Nephron progenitor cell (in vitro differentiated cells): ENCODE results near the gene AGXT2.

Source experiments
- DNase-seq: peaks from one replicate; pipeline ENCODE4 v3.0.0; 2021
- H3K27ac Mint-ChIP-seq: 2 replicates; pipeline ENCODE4 v1.8.0; 2021; ENCODE audit warnings: mild to moderate bottlenecking, moderate library complexity, mixed read lengths
- H3K27me3 Mint-ChIP-seq: 2 replicates; pipeline ENCODE4 v1.8.0; 2021; ENCODE audit warnings: mild to moderate bottlenecking, low read depth, mixed read lengths; ENCODE audit not compliant: poor library complexity
- H3K36me3 Mint-ChIP-seq: 2 replicates; pipeline ENCODE4 v1.8.0; 2021; ENCODE audit warnings: low read depth, mixed read lengths
- H3K4me1 Mint-ChIP-seq: 2 replicates; pipeline ENCODE4 v1.8.0; 2021; ENCODE audit warnings: mixed read lengths
- H3K4me3 Mint-ChIP-seq: 2 replicates; pipeline ENCODE4 v1.8.0; 2021; ENCODE audit warnings: mild to moderate bottlenecking, moderate library complexity, mixed read lengths
- H3K9me3 Mint-ChIP-seq: 2 replicates; pipeline ENCODE4 v1.8.0; 2021; ENCODE audit warnings: mild to moderate bottlenecking, moderate library complexity, mixed read lengths
- TF ChIP-seq, protein P1 (sequence below): fragments of 200-600 bp; sonication (generic); IDR thresholded peaks from 2 replicates; pipeline ENCODE4 v1.5.0; 2021; ENCODE audit warnings: antibody characterized with exemption

AGXT2 gene, protein sequence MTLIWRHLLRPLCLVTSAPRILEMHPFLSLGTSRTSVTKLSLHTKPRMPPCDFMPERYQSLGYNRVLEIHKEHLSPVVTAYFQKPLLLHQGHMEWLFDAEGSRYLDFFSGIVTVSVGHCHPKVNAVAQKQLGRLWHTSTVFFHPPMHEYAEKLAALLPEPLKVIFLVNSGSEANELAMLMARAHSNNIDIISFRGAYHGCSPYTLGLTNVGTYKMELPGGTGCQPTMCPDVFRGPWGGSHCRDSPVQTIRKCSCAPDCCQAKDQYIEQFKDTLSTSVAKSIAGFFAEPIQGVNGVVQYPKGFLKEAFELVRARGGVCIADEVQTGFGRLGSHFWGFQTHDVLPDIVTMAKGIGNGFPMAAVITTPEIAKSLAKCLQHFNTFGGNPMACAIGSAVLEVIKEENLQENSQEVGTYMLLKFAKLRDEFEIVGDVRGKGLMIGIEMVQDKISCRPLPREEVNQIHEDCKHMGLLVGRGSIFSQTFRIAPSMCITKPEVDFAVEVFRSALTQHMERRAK

DNA sequence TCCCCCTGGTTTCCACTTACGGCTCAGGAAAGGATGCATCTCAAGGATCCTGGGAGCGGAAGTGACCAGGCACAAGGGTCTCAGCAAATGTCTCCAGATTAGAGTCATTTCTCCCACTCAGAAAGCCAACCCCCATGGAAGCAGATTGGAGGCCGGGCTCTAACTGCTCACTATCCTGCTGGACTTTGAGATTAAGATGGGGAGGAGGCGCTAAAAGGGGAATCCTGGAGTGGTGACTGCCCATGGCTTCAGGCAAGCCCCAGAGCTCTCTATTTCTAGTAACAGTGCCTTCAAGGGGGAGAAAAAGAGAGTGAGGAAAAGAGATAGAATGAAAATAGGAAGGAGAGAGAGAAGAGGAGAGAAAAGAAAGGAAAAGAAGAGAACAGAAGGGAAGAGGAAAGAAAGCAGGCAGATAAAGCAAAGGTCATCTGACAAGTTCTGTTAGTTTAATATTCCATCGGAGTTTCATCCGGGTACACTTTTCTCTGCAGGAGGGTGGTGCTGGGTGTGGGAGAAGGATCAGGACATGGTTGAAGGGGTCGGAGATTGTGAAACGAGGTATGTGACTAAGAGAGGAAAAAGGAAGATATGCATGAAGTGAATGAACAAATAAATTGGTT is at the start of gene AGXT2:
Gene AGXT2, minus strand, starts transcription at position 165 of the 620 bp plus-strand sequence. Its CDS starts 57 bp downstream, at position 108.
- Mint-ChIP-seq H3K4me1 (no peaks in the 10 kb centered on the region), H3K27ac (no peak within 1 kb of the TSS), H3K27me3 (peaks cover 3% of the 10 kb centered on the region), H3K36me3 (no peaks in the 10 kb centered on the region), H3K9me3 (no peaks in the 10 kb centered on the region), H3K4me3 (no peak within 1 kb of the TSS)
- TF ChIP-seq, protein P1, sequence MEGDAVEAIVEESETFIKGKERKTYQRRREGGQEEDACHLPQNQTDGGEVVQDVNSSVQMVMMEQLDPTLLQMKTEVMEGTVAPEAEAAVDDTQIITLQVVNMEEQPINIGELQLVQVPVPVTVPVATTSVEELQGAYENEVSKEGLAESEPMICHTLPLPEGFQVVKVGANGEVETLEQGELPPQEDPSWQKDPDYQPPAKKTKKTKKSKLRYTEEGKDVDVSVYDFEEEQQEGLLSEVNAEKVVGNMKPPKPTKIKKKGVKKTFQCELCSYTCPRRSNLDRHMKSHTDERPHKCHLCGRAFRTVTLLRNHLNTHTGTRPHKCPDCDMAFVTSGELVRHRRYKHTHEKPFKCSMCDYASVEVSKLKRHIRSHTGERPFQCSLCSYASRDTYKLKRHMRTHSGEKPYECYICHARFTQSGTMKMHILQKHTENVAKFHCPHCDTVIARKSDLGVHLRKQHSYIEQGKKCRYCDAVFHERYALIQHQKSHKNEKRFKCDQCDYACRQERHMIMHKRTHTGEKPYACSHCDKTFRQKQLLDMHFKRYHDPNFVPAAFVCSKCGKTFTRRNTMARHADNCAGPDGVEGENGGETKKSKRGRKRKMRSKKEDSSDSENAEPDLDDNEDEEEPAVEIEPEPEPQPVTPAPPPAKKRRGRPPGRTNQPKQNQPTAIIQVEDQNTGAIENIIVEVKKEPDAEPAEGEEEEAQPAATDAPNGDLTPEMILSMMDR = no peak
- DNase-seq = no peak

DNA sequence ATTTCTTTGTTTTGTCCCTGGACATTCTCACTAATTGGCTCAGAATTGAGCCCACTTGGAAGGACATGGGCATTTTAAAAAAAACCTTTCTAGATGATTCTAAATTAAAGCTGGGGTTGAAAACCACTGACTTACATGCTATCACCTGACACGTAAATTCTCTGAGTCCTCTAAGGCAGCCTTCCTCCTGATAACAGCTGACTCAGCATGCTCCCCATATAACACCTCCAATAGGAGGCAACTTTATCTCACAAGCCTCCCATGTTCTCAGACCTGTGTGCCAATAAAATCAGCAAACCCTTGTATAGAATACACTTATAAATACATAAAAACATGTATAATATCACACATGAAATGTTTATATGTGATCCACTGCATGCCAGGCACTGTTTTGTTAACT is 49.2 kb upstream of the AGXT2 start:
- peaks cover 3% of the 10 kb centered on the region for H3K27me3 Mint-ChIP-seq
- no peak overlapping the region for H3K4me3 Mint-ChIP-seq
- TF ChIP-seq, protein P1 = no peak
- peaks cover 26% of the 10 kb centered on the region for H3K4me1 Mint-ChIP-seq
- H3K9me3 Mint-ChIP-seq = no peaks in the 10 kb centered on the region
- no peak overlapping the region for H3K27ac Mint-ChIP-seq
- no peaks in the 10 kb centered on the region for H3K36me3 Mint-ChIP-seq
- DNase-seq = no peak

DNA sequence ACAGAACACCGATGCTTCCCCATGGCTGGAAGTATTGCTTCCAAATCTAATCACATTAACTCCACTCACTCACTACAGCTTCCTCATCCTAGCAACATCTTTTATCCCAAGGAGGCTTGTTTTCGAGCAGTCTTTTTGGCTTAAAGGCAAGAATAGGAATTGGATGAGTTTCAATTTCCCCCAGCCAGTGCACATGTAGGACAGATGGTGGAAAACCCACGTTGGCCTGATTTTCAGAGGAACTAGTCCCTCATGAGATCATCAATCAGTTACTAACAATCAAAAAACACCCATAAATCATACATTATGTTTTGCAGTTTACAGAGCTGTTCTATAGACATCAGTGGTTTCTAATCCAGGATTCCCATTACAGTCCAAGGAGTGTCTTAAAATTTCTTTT is 48.5 kb upstream of the AGXT2 start:
- Mint-ChIP-seq H3K4me3 (no peak overlapping the region), H3K4me1 (peaks cover 33% of the 10 kb centered on the region), H3K36me3 (no peaks in the 10 kb centered on the region), H3K9me3 (peaks cover 2% of the 10 kb centered on the region), H3K27ac (no peak overlapping the region), H3K27me3 (peaks cover 3% of the 10 kb centered on the region)
- DNase-seq = no peak
- TF ChIP-seq, protein P1 = no peak

DNA sequence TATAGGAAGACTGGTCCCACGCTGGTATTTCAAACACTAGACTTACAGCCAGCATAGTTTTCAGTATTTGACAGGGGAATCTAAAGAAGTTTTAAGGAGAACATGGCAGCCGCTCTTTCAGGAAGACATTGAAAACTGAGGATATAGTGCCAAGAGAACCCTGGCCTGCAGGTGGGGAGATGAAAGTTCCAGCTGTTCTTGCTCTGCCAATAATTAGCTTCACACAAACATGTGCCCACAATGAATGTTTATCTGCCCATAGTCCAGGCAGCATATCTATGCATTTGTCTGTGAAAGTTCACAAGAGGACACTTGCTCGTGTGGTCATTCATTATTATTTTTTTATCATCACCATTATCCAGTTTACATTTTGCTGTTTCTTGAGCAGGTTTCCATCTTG is 47.6 kb upstream of the AGXT2 start:
- no peak for DNase-seq
- Mint-ChIP-seq H3K27ac (no peak overlapping the region), H3K27me3 (peaks cover 3% of the 10 kb centered on the region), H3K4me1 (peaks cover 35% of the 10 kb centered on the region), H3K36me3 (no peaks in the 10 kb centered on the region), H3K9me3 (peaks cover 5% of the 10 kb centered on the region), H3K4me3 (no peak overlapping the region)
- TF ChIP-seq, protein P1 = no peak

DNA sequence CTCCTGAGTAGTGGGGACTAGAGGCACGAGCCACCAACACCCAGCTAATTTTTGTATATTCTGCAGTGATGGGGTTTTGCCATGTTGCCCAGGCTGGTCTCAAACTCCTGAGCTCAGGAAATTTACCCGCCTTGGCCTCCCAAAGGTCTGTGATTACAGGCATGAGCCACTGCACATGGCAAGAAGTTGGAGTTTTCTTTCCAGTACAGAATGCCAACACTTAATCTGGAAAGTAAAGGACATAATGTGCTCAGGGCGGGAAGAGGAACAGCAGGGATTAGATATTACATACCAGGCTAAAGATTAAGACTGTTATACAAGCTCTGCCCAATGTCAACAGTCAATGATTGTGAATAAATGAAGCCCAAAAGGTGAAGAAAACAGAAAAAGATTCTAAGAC is 47.2 kb upstream of the AGXT2 start:
- H3K9me3 Mint-ChIP-seq = peaks cover 5% of the 10 kb centered on the region

More for the DNA sequence above, 47.2 kb upstream of the AGXT2 start:
- TF ChIP-seq, protein P1 = no peak
- H3K36me3 Mint-ChIP-seq = no peaks in the 10 kb centered on the region
- DNase-seq = no peak
- peaks cover 35% of the 10 kb centered on the region for H3K4me1 Mint-ChIP-seq
- no peak overlapping the region for H3K27ac Mint-ChIP-seq
- H3K4me3 Mint-ChIP-seq = no peak overlapping the region
- H3K27me3 Mint-ChIP-seq = peaks cover 3% of the 10 kb centered on the region
